Fibroblast of villous mesenchyme (primary cell): ENCODE measurements around the gene CEBPA. TPM values are rescaled to one million over a fixed set of nuclear protein-coding genes. Genes with fewer than 3 reads are reported as not detected.

ENCODE experiments used
- DNase-seq: peaks from one replicate; pipeline ENCODE4 v3.0.0-alpha.2; 2010; ENCODE audit warnings: low read depth
- H3K4me3 ChIP-seq: 2 replicates; pipeline ENCODE4 v1.5.1; 2011; ENCODE audit warnings: low read depth, mild to moderate bottlenecking, low read length
- CTCF ChIP-seq: IDR thresholded peaks from 2 replicates; pipeline ENCODE4 v1.5.1; 2012; ENCODE audit warnings: low read depth, mild to moderate bottlenecking, low read length; ENCODE audit not compliant: insufficient read depth
- total RNA-seq: library from RNA; depleted of rRNA; stranded (reverse); fragments of >200 nt; gene quantifications from 2 replicates; pipeline ENCODE4 v1.2.3, GENCODE V29; 2012

The CEBPA gene
- under 0.01 TPM in 1 of 2 replicates, not detected in the other for total RNA-seq

DNA sequence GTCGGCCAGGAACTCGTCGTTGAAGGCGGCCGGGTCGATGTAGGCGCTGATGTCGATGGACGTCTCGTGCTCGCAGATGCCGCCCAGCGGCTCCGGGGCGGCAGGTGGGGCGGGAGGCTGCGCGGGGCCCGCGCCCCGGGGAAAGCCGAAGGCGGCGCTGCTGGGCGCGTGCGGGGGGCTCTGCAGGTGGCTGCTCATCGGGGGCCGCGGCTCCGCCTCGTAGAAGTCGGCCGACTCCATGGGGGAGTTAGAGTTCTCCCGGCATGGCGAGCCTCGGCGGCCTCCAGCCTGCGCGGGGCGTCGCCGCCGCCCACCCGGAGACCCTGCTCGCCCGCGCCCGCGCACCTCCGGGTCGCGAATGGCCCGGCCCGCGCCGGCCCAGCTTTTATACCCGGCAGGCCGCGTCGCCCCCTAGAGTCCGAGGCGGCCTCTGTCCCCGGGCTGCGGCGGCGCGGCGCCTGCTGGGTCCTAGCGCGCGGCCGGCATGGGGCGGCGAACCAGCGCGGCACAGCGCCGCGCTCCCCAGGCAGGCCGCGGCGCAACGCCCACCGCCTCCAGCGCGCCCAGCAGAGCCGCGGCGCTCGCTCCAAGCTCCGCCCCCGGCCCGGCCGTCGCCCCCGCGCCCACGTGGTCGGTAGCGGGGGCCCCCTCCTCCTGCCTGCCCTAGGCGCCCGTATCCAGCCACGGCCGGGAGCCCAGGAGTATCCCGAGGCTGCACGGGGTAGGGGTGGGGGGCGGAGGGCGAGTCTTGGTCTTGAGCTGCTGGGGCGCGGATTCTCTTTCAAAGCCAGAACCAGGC, at the start of gene CEBPA:
Gene CEBPA (minus strand): TSS at position 360 of the 799 bp plus-strand sequence. CDS start 120 bp downstream, at position 240.
- peak; percentile 78 for DNase-seq
- no peak for TF ChIP-seq CTCF
- H3K4me3 ChIP-seq = peak within 1 kb of the TSS; percentile 66

- no peak for TF ChIP-seq CTCF
- DNase-seq = peak; percentile 12
- H3K4me3 ChIP-seq = no peak overlapping the region
Observed at GRCh38 chr19:33350538-33351309, 48.4 kb upstream of the CEBPA start.

DNA sequence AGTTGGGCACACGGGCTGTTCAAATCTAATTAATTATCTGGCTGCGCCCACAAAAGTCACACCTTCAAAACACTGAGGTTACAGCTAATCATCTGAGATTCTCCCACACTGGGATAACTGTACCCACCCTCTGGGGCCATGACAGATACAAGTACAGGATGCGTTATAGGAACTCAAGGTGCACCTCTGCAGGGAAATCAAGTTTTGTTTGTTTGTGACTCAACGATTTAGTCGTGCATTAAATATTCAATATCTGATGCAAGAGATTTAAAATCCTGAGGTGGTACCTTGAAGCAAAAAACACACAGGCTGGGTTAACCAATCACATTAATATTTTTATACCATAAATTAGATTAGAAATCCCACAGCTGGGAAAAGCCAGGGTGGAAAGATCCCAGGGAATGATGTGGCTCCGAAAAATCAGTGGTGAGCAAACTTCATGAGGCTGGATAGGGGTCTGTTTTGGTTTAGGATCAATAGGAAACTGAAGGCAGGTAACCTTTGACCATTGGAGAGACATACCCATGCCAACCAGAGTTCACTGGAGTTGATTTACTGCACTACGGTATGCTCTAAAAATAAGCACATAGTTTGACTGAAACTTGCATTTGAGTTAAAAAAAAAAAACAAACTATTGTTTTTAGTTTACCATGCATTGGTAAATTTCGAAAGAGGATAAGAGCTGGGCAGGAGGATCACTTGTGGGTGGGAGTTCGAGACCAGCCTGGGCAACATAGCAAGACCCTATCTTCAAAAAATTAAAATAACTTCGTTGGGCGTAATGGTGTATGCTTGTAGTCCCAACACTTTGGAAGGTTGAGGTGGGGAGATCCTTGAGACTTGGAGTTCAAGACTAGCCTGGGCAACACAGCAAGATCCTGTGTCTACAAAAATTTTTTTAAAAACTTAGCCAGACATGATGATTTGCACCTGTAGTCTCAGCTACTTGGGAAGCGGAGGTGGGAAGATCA, 47.3 kb upstream of the CEBPA start:
- no peak for DNase-seq

DNA sequence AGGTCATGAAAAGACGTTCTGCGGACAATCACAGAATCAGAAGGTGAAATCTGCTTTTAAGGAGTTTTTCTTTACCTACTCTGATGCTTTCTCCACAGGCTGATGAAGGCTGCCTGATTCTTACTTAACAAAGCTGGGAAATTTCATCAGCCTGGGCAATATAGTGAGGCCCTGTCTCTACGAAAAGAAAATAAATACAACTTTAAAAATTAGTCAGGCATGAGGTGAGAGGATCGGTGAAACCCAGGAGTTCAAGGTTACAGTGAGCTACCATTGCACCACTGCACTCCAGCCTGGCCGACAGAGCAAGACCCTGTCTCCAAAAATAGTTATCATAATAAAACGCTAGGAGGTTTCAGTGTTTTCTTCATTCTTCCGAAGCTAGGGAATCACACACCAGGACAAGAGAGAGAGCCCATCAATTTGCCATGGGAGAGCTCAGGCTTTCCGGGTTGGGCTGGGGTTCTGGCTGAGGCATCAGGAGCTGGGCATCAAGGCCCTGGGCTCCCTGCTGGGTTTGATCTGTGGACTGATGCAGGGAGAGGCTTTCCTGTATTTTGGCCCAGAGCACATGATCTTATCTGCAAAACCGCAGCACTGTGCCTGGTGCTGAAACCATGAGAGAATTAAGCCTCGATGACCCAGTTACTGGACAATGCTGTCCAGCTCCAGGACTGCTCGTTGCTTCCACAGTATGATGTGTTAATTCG, 46.1 kb upstream of the CEBPA start:
- peak; percentile 41 for DNase-seq
- TF ChIP-seq CTCF = no peak

More for the DNA sequence above, 47.3 kb upstream of the CEBPA start:
- no peak overlapping the region for H3K4me3 ChIP-seq
- TF ChIP-seq CTCF = no peak

DNA sequence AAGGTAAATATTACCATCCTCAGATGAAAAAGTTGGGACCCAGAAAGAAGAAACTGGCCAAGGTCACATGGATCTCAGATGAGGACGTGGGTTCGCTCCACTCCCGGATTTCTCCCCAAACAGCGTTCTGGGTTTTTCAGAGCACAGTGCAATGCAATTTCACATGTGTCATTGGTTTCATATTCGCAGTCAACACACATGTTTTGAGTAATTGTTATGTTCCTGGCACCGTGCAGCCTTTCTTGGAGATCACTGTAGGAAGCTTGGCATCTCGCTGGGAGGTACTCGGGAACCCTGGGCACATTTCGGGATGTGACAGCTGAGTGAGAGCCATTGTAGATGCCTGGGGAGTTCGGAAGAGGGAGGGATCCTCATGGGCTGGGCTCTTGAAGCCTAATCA, 45.0 kb upstream of the CEBPA start:
- TF ChIP-seq CTCF = no peak
- DNase-seq = no peak
- no peak overlapping the region for H3K4me3 ChIP-seq

More for the DNA sequence above, 46.1 kb upstream of the CEBPA start:
- no peak overlapping the region for H3K4me3 ChIP-seq

GRCh38 chr19:33346665-33347064, 44.3 kb upstream of the CEBPA start:
- no peak for DNase-seq
- no peak for TF ChIP-seq CTCF
- H3K4me3 ChIP-seq = no peak overlapping the region
